Measurements from ENCODE around the gene ATG13.

Gene ATG13

DNA sequence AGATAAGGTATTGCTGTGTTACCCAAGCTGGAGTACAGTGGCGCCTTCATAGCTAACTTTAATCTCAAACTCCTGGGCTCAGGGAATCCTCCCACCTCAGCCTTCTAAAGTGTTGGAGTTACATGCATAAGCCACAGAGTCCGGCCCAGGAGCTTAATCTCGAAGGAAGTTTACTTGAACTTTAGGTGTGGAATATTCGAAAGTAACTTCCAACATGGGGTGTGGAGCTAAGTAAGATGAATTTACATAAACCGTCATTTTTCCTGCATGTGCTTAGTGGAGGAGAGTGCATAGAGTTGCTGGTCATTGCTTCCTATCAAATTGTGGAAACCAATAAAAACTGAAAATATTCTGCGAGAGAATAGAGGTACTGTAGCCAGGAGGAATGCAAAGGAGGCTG, 1.5 kb downstream of the ATG13 start:
- ATAC-seq (ENCODE audit: low read depth) (no peak), DNase-seq (ENCODE audit: low spot score in 2 of 2) (no peak)
- Mint-ChIP-seq H3K36me3 (peaks cover 12% of the 10 kb centered on the region), H3K4me1 (peaks cover 24% of the 10 kb centered on the region), H3K4me3 (peak overlapping the region; percentile 47), H3K27ac (peak overlapping the region; percentile 100), H3K9me3 (no peaks in the 10 kb centered on the region), H3K27me3 (no peaks in the 10 kb centered on the region)

DNA sequence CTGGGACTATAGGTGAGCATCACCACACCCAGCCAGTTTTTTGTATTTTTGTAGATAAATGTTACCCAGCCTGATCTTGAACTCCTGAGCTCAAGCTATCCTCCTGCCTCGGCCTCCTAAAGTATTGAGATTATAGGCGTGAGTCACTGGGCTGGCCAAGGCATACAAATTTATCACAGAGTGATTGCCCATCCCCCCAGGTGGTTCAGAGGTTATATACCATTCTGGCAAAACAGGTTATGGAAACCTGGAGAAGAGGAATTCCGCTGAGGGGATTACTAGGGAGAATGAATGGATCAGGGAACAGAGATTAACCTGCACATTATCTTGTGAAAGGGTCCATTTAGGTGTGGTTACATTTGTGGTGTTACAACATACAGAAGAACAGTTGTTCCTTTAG, 8.1 kb downstream of the ATG13 start:
- DNase-seq (ENCODE audit: low spot score in 2 of 2) (no peak), ATAC-seq (ENCODE audit: low read depth) (no peak)
- Mint-ChIP-seq H3K27me3 (no peaks in the 10 kb centered on the region), H3K9me3 (no peaks in the 10 kb centered on the region), H3K4me3 (no peak overlapping the region), H3K27ac (no peak overlapping the region), H3K36me3 (peaks cover 27% of the 10 kb centered on the region), H3K4me1 (peaks cover 12% of the 10 kb centered on the region)

DNA sequence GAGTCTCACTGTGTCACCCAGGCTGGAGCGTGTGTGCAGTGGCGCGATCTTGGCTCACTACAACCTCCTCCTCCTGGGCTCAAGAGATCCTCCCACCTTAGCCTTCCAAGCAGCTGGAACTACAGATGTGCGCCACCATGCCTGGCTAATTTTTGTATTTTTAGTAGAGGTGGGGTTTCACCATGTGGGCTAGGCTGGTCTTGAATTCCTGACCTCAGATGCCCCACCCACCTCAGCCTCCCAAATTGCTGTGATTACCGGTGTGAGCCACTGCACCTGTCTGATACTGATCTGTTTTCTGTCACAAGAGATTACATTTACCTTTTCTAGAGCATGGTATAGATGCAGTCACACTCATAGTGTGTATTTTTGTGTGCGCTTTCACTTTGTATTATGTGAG, 11.6 kb downstream of the ATG13 start:
- ATAC-seq (ENCODE audit: low read depth) (no peak), DNase-seq (ENCODE audit: low spot score in 2 of 2) (no peak)
- Mint-ChIP-seq H3K4me1 (peaks cover 5% of the 10 kb centered on the region), H3K4me3 (no peak overlapping the region), H3K27me3 (no peaks in the 10 kb centered on the region), H3K9me3 (no peaks in the 10 kb centered on the region), H3K36me3 (peaks cover 23% of the 10 kb centered on the region), H3K27ac (no peak overlapping the region)

DNA sequence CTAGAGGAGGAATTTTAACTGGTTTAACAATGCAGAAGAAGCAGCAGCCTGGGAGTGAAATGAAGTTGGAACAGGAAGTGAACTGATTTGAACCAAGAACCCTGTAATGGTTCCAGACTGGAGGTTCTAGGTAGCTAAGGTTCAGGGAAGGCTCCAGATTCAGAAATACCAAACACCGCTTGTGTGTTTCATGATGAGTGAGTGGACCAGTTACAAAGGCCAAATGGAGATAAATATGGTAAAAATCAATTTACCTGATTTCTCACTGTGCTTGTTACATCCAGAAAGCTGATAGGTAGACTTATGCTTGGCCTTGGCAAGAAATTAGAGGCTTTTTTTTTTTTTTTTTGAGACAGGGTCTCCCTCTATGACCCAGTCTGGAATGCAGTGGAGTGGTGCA, 12.9 kb downstream of the ATG13 start:
- DNase-seq (ENCODE audit: low spot score in 2 of 2), result no peak
- no peak for ATAC-seq (ENCODE audit: low read depth)
- H3K36me3 Mint-ChIP-seq, result peaks cover 16% of the 10 kb centered on the region
- no peak overlapping the region for H3K4me3 Mint-ChIP-seq
- H3K27me3 Mint-ChIP-seq, result no peaks in the 10 kb centered on the region
- H3K4me1 Mint-ChIP-seq, result peaks cover 2% of the 10 kb centered on the region
- H3K27ac Mint-ChIP-seq, result no peak overlapping the region
- no peaks in the 10 kb centered on the region for H3K9me3 Mint-ChIP-seq

DNA sequence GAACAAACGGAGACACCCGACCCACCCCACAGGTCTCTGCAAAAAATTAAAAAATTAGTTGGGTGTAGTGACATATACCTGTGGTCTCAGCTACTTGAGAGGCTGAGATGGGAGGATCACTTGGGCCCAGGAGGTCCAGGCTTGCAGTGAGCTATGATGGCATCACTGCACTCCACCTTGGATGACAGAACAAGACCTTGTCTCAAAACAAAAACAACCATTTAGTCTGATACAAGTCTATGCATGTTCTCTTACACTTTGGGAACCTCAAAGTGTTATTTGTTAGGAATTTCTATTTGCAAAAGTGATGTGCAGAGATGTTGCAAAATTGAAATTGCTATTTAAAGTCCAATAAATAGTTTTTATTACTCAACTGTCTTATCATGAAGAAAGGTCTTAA, 14.3 kb downstream of the ATG13 start:
- H3K27ac Mint-ChIP-seq, result no peak overlapping the region
- no peaks in the 10 kb centered on the region for H3K9me3 Mint-ChIP-seq
- no peaks in the 10 kb centered on the region for H3K4me1 Mint-ChIP-seq
- peaks cover 12% of the 10 kb centered on the region for H3K36me3 Mint-ChIP-seq
- H3K27me3 Mint-ChIP-seq, result no peaks in the 10 kb centered on the region
- ATAC-seq (ENCODE audit: low read depth) (no peak), DNase-seq (ENCODE audit: low spot score in 2 of 2) (no peak)
- no peak overlapping the region for H3K4me3 Mint-ChIP-seq

DNA sequence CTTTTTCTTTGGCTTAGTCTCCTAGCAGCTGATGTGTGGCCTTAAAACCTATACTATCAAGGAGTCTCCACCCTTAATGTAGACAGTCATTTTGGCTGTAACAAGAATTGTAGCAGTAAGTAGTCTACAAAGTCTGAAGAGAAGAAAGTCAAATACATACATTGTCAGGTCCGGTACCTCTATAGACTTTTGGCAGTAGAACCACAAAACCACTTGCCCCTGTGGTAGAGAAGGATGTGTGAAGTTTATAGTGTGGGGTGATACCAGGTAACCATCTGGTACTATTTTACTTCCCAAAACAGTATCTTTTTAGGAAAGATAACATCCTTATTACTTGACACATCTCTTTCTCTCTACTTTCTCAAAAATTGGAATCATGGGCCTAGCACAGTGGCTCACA, 15.1 kb downstream of the ATG13 start:
- no peak overlapping the region for H3K4me3 Mint-ChIP-seq
- no peaks in the 10 kb centered on the region for H3K9me3 Mint-ChIP-seq
- ATAC-seq (ENCODE audit: low read depth) (no peak), DNase-seq (ENCODE audit: low spot score in 2 of 2) (no peak)
- H3K4me1 Mint-ChIP-seq, result peaks cover under 1% of the 10 kb centered on the region
- H3K27ac Mint-ChIP-seq, result no peak overlapping the region
- peaks cover 13% of the 10 kb centered on the region for H3K36me3 Mint-ChIP-seq
- H3K27me3 Mint-ChIP-seq, result no peaks in the 10 kb centered on the region

DNA sequence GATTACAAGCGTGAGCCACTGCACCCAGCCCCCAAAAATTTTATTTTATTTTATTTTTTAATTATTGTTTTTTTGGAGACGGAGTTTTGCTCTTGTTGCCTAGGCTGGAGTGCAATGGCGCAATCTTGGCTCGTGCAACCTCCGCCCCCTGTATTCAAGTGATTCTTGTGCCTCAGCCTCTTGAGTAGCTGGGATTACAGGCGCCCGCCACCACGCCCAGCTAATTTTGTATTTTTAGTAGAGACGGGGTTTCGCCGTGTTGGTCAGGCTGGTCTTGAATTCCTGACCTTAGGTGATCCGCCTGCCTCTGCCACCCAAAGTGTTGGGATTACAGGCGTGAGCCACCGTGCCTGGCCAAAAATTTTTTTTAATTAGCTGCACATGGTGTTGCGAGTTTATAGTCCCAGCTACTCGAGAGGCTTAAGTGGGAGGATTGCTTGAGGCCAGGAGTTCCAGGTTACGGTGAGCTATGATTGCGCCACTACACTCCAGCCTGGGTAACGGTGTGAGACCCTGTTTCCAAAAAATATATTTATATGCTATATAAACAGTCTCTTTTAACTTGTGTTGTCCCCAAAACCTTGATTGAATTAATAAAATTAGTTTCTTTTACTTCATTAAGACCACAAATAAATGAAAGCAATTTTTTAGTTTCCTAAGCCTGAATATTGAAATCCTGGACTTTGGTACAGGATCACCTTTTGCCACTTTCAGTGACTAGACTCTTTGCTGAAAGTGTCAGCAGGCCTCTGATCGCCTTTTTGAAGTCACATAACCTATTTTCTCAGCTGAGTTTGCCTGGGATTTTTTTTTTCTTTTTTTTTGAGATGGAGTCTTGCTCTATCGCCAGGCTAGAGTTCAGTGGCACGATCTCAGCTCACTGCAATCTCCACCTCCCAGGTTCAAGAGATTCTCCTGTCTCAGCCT, 16.2 kb downstream of the ATG13 start:
- no peak for ATAC-seq (ENCODE audit: low read depth)
- Mint-ChIP-seq H3K36me3 (peaks cover 18% of the 10 kb centered on the region), H3K4me3 (no peak overlapping the region), H3K9me3 (no peaks in the 10 kb centered on the region), H3K27me3 (no peaks in the 10 kb centered on the region), H3K27ac (no peak overlapping the region), H3K4me1 (peaks cover 5% of the 10 kb centered on the region)
- no peak for DNase-seq (ENCODE audit: low spot score in 2 of 2)

DNA sequence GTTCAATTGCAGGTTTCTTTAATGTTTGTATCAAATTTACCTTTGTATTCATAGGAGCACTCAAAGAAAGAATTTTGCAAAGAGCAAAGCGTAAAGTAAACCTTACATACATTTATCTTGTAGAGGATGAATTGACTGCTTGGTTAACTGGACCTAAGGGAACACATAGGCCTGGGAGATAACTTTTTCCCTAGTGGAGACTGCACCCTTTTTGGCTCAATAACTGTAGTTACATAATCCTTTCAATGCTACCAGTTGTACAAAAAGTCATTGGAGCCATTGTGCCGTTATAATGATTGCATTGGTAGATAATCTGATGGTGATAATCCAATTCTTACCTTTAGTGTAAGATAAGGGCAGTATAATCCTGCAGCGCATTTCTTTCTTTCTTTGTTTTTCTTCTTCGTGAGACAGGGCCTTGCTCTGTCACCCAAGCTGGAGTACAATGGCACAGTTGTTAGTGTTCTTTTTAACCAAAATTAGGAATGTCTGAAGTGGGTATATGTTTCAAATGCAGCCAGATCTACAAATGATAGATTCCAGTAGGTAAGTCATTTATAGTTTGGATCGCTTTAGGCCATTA, 18.3 kb downstream of the ATG13 start:
- no peaks in the 10 kb centered on the region for H3K9me3 Mint-ChIP-seq
- DNase-seq (ENCODE audit: low spot score in 2 of 2) (no peak), ATAC-seq (ENCODE audit: low read depth) (no peak)
- peaks cover 5% of the 10 kb centered on the region for H3K4me1 Mint-ChIP-seq
- H3K27me3 Mint-ChIP-seq, result no peaks in the 10 kb centered on the region
- no peak overlapping the region for H3K27ac Mint-ChIP-seq
- H3K36me3 Mint-ChIP-seq, result peaks cover 23% of the 10 kb centered on the region
- H3K4me3 Mint-ChIP-seq, result no peak overlapping the region

DNA sequence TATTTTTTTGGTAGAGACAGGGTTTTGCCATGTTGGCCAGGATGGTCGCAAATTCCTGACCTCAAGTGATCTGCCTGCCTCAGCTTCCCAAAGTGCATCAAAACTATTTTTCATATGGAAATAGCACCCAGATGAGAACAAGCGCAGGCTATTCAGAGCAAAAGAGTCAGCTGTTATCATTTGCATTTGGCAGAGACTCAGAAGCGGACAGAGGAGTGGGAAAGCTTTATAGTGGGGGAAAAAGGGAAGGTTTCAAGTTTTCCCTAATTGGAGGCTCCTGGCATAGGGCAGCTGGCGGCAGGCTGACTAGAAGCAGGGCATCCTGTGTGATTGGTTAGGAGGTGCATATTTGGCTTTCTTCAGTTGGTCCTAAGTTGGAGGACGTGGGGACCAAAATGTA, 20.2 kb downstream of the ATG13 start:
- no peak for DNase-seq (ENCODE audit: low spot score in 2 of 2)
- H3K27me3 Mint-ChIP-seq, result no peaks in the 10 kb centered on the region
- H3K4me1 Mint-ChIP-seq, result peaks cover 5% of the 10 kb centered on the region
- ATAC-seq (ENCODE audit: low read depth), result no peak
- H3K36me3 Mint-ChIP-seq, result peaks cover 24% of the 10 kb centered on the region
- H3K27ac Mint-ChIP-seq, result no peak overlapping the region
- no peak overlapping the region for H3K4me3 Mint-ChIP-seq
- H3K9me3 Mint-ChIP-seq, result peaks cover 1% of the 10 kb centered on the region

DNA sequence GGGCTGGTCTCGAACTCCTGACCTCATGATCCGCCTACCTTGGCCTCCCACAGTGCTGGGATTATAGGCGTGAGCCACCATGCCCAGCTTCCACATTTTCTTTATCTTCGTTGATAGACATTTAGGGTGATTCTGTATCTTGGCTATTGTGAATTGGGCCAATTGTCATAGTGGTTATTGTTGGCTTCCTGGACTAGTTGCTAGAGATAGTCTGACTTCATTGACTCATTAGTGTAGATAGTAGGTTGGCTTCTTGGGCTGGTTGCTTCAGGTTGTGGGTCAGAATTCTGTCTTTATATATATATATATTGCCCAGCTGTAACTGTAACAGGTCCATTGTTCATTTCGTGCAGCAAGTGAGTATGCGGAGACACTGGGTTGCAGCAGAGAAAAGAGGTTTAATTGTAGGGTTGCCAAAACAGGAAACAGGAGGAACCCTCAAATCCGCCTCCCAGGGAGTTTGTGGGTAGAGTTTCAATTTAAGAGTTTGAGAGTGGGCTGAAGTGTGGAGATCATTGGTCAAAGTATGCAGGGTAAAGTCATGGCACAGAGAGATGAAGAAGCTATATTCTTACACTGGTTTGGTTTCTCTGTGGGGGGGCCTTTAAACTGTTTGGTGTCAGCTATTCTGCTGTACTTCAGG, 22.0 kb downstream of the ATG13 start:
- no peak for DNase-seq (ENCODE audit: low spot score in 2 of 2)
- Mint-ChIP-seq H3K4me3 (no peak overlapping the region), H3K36me3 (peaks cover 28% of the 10 kb centered on the region), H3K9me3 (peaks cover 2% of the 10 kb centered on the region), H3K27me3 (no peaks in the 10 kb centered on the region), H3K27ac (no peak overlapping the region), H3K4me1 (peaks cover 5% of the 10 kb centered on the region)
- ATAC-seq (ENCODE audit: low read depth), result no peak

DNA sequence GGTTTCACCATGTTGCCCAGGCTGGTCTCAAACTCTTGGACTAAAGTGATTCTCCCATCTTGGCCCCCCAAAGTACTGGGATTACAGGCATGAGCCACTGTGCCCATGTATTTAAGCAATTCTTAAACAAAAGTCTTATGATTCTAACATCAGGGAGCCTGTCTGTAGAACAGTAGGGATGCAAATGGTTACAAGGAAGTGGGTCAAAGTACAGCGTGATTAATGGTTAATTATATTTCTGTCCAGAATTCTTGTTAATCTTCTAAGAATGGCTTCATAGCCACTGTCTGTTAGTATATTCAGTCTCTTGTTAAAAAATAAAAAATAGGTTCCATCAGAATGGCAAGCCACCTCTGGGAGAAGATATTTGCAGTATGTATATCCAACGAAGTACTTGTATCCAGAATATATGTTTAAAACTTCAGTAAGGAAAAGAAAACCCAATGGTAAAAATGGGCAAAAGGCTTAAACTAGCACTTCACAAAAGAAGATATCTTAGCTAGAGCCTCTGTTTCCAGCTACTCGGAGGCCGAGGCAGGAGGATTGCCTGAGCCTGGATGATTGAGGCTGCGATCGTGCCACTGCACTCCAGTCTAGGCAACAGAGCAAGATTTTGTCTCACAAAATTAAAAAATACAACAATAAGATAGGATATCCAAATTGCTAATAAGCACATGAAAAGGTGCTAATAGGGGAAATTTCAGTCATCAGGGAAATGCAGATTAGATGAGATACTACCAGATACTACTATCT, 22.9 kb downstream of the ATG13 start:
- ATAC-seq (ENCODE audit: low read depth), result no peak
- H3K36me3 Mint-ChIP-seq, result peaks cover 31% of the 10 kb centered on the region
- peaks cover 2% of the 10 kb centered on the region for H3K9me3 Mint-ChIP-seq
- H3K4me1 Mint-ChIP-seq, result peaks cover 5% of the 10 kb centered on the region
- H3K27me3 Mint-ChIP-seq, result no peaks in the 10 kb centered on the region
- DNase-seq (ENCODE audit: low spot score in 2 of 2), result no peak
- no peak overlapping the region for H3K4me3 Mint-ChIP-seq
- H3K27ac Mint-ChIP-seq, result no peak overlapping the region

DNA sequence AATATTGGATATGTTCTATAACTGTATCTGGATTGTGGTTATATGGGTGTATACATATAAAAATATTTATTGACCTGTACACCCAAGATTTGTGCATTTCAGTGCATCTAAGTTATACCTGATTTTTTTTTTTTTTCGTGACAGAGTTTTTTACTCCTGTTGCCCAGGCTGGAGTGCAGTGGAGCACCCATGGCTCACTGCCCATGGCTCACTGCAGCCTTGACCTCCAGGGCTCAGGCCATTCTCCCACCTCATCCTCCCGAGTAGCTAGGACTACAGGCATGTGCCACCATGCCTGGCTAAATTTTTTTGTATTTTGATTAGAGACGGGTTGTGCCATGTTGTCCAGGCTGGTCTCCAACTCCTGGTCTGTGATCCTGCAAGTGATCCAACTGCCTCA, 24.3 kb downstream of the ATG13 start:
- Mint-ChIP-seq H3K9me3 (peaks cover 2% of the 10 kb centered on the region), H3K4me3 (no peak overlapping the region), H3K36me3 (peaks cover 31% of the 10 kb centered on the region), H3K4me1 (peaks cover 5% of the 10 kb centered on the region), H3K27me3 (no peaks in the 10 kb centered on the region), H3K27ac (no peak overlapping the region)
- ATAC-seq (ENCODE audit: low read depth), result no peak
- DNase-seq (ENCODE audit: low spot score in 2 of 2), result no peak

DNA sequence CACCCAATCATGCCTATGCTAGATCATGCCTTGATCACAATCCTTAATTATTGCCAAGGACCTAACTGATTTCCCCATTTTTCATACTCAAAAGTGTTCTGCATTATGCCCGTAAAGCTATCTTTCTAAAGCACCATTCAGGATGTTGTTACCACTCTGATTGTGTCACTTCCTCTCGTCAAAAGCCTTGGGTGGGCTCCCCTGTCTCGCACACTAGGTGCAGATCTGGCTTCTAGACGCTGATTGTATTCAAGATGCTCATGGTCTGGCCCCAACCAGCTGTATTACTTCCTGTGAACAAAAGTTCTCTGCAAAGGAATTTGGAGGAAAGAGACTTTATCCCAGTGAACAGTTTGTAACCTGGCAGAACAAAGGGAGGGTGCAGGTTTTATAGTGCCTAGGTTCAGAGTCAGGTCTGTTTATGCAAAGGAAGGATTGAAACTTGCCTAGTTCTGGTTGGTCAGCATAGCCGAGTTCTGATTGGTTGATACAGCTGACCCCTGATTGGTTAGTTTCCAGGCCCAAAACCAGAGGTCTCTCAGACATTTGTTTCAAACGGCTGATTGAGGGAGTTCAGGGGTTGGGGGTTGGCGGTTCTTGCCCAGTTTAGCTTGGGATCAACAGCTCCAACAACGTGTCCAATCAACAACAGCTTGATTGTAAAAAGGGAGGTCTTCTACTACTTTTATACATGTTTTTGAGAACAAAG, 25.4 kb downstream of the ATG13 start:
- ATAC-seq (ENCODE audit: low read depth) (no peak), DNase-seq (ENCODE audit: low spot score in 2 of 2) (no peak)
- H3K27me3 Mint-ChIP-seq, result no peaks in the 10 kb centered on the region
- H3K4me1 Mint-ChIP-seq, result peaks cover 3% of the 10 kb centered on the region
- H3K36me3 Mint-ChIP-seq, result peaks cover 29% of the 10 kb centered on the region
- no peak overlapping the region for H3K4me3 Mint-ChIP-seq
- no peak overlapping the region for H3K27ac Mint-ChIP-seq
- H3K9me3 Mint-ChIP-seq, result peaks cover 2% of the 10 kb centered on the region
